HCT116 (cell line): Measurements from ENCODE around the gene ASCL5. TPM values are rescaled to one million over a fixed set of nuclear protein-coding genes. Genes with fewer than 3 reads are reported as not detected.

Experiments
- ATAC-seq: fragments of 200-7000 bp; cut with Tn5 transposase; 2 replicates; pipeline ENCODE4 v1.9.1; 2020; ENCODE audit warnings: mild to moderate bottlenecking, moderate library complexity
- BruUV-seq: library from RNA; stranded (reverse); fragments of 400-500 nt; replicated peaks from 2 replicates; lab custom pipeline; 2021; lab: Mats Ljungman, UMichigan
- CTCF ChIA-PET: fragments of 300-600 bp; sonication (Branson Sonifier 250); formaldehyde crosslinking; loops from one replicate; lab custom pipeline; 2021; ENCODE audit warnings: antibody characterized with exemption; lab: Charles Lee
- POLR2A ChIA-PET: fragments of 300-600, 350-600 bp; sonication (Branson Sonifier 250); formaldehyde crosslinking; loops from one replicate; lab custom pipeline; 2021; ENCODE audit warnings: antibody characterized with exemption; lab: Charles Lee
- RAD21 ChIA-PET, 2 experiments: fragments of 300-600 bp; sonication (Branson Sonifier 250); formaldehyde crosslinking; loops; one replicate each; lab custom pipeline; 2023; ENCODE audit warnings: low total read pairs in 2 of 2; ENCODE audit not compliant: uncharacterized antibody in 2 of 2, unreplicated experiment in 2 of 2, low non-redundant PET in 1 of 2; lab: Charles Lee
- DNase-seq: peaks from one replicate; pipeline ENCODE4 v3.0.0-alpha.2; 2010; ENCODE audit warnings: low read depth, low spot score
- H2AFZ ChIP-seq: fragments of 200-600 bp; shearing (Covaris generic), sonication (generic); 2 replicates; pipeline ENCODE4 v1.6.1; 2017; ENCODE audit warnings: low read depth, mixed run types, mixed read lengths, antibody characterized with exemption, low read length; ENCODE audit not compliant: poor library complexity, severe bottlenecking
- H3K27ac ChIP-seq: 2 replicates; pipeline ENCODE4 v1.5.1; 2012; ENCODE audit warnings: low read depth, low read length
- H3K27me3 ChIP-seq: fragments of 200-600 bp; sonication (generic); 2 replicates; pipeline ENCODE4 v1.6.1; 2016; ENCODE audit warnings: mixed run types, low read length, mixed read lengths; ENCODE audit not compliant: insufficient read depth
- H3K36me3 ChIP-seq, 2 experiments: fragments of 200-500 bp in 1 of 2; fragments of 200-600 bp in 1 of 2; sonication (Bioruptor generic) in 1 of 2; sonication (generic) in 1 of 2; 2 replicates each; pipeline versions ENCODE4 v1.5.1 to v1.6.1; 2014 to 2016; ENCODE audit warnings: low read length in 2 of 2, inconsistent platforms in 1 of 2, mixed read lengths in 1 of 2, mixed run types in 1 of 2; ENCODE audit not compliant: insufficient read depth in 2 of 2, control insufficient read depth in 1 of 2
- H3K4me1 ChIP-seq, 2 experiments: fragments of 200-600 bp in 1 of 2; sonication (generic) in 1 of 2; 2 replicates each; pipeline versions ENCODE4 v1.5.1 to v1.6.1; 2012 to 2017; ENCODE audit warnings: low read length in 2 of 2, inconsistent platforms in 1 of 2, mild to moderate bottlenecking in 1 of 2, mixed read lengths in 1 of 2, mixed run types in 1 of 2, moderate library complexity in 1 of 2; ENCODE audit not compliant: insufficient read depth in 2 of 2, control insufficient read depth in 1 of 2
- H3K4me2 ChIP-seq: fragments of 200-600 bp; sonication (generic); 2 replicates; pipeline ENCODE4 v1.6.1; 2017; ENCODE audit warnings: mixed run types, low read length, mixed read lengths
- H3K4me3 ChIP-seq, 2 experiments: fragments of 200-600 bp in 1 of 2; sonication (generic) in 1 of 2; replicated peaks in 1 of 2; 2 replicates each; pipeline ENCODE4 v1.5.1; 2011 to 2016; ENCODE audit warnings: low read length in 2 of 2, control low read depth in 1 of 2, low read depth in 1 of 2, mild to moderate bottlenecking in 1 of 2, mixed read lengths in 1 of 2, mixed run types in 1 of 2
- H3K79me2 ChIP-seq: fragments of 200-600 bp; sonication (generic); 2 replicates; pipeline ENCODE4 v1.6.1; 2017; ENCODE audit warnings: mild to moderate bottlenecking, mixed run types, low read length, moderate library complexity, mixed read lengths; ENCODE audit not compliant: insufficient read depth
- H3K9ac ChIP-seq: fragments of 200-600 bp; sonication (generic); 2 replicates; pipeline ENCODE4 v1.6.1; 2016; ENCODE audit warnings: low read length, mixed read lengths
- H3K9me2 ChIP-seq: fragments of 200-600 bp; sonication (generic), shearing (Covaris generic); 2 replicates; pipeline ENCODE4 v1.6.1; 2017; ENCODE audit warnings: mixed run types, mild to moderate bottlenecking, moderate library complexity; ENCODE audit not compliant: insufficient read depth
- H3K9me3 ChIP-seq, 2 experiments: fragments of 200-500 bp in 1 of 2; fragments of 200-600 bp in 1 of 2; sonication (Bioruptor generic) in 1 of 2; sonication (generic) in 1 of 2; 2 replicates each; pipeline ENCODE4 v1.6.1; 2014 to 2017; ENCODE audit warnings: low read length in 2 of 2, mixed read lengths in 2 of 2, inconsistent platforms in 1 of 2, low read depth in 1 of 2, mild to moderate bottlenecking in 1 of 2, mixed run types in 1 of 2, moderate library complexity in 1 of 2; ENCODE audit not compliant: control insufficient read depth in 1 of 2, insufficient read depth in 1 of 2
- H4K20me1 ChIP-seq: fragments of 200-600 bp; sonication (generic), shearing (Covaris generic); 2 replicates; pipeline ENCODE4 v1.6.1; 2017; ENCODE audit warnings: mixed run types, mild to moderate bottlenecking, moderate library complexity; ENCODE audit not compliant: insufficient read depth
- ATF3 ChIP-seq: IDR thresholded peaks from 2 replicates; pipeline ENCODE4 v1.6.1; 2012
- CBX3 ChIP-seq: IDR thresholded peaks from 2 replicates; pipeline ENCODE4 v1.6.1; 2012; ENCODE audit warnings: low read depth
- CEBPB ChIP-seq: IDR thresholded peaks from 2 replicates; pipeline ENCODE4 v1.6.1; 2012; ENCODE audit warnings: low read depth
- CTCF ChIP-seq, 3 experiments: fragments of 200-600 bp in 1 of 3; sonication (generic) in 1 of 3; IDR thresholded peaks in 2 of 3; conservative IDR thresholded peaks in 1 of 3; 2 replicates each; pipeline ENCODE4 v1.5.1; 2012 to 2017; ENCODE audit warnings: low read depth in 2 of 3, low read length in 2 of 3, antibody characterized with exemption in 1 of 3, borderline replicate concordance in 1 of 3, control low read depth in 1 of 3, mild to moderate bottlenecking in 1 of 3, mixed read lengths in 1 of 3, mixed run types in 1 of 3, moderate library complexity in 1 of 3; ENCODE audit not compliant: insufficient read depth in 1 of 3
- EGR1 ChIP-seq: IDR thresholded peaks from 2 replicates; pipeline ENCODE4 v1.6.1; 2012; ENCODE audit warnings: low read depth
- ELF1 ChIP-seq: IDR thresholded peaks from 2 replicates; pipeline ENCODE4 v1.6.1; 2012; ENCODE audit warnings: low read depth, borderline replicate concordance
- EZH2 ChIP-seq: fragments of 200-600 bp; sonication (generic); IDR thresholded peaks from 2 replicates; pipeline ENCODE4 v1.6.1; 2017; ENCODE audit warnings: antibody characterized with exemption, mixed run types
- EZH2phosphoT487 ChIP-seq: fragments of 200-600 bp; IDR thresholded peaks from 2 replicates; pipeline ENCODE4 v1.6.1; 2018; ENCODE audit warnings: antibody characterized with exemption, borderline replicate concordance
- FOSL1 ChIP-seq: IDR thresholded peaks from 2 replicates; pipeline ENCODE4 v1.6.1; 2012; ENCODE audit warnings: low read depth
- JUND ChIP-seq: IDR thresholded peaks from 2 replicates; pipeline ENCODE4 v1.6.1; 2012
- MAX ChIP-seq: IDR thresholded peaks from 2 replicates; pipeline ENCODE4 v1.6.1; 2012
- POLR2AphosphoS5 ChIP-seq: IDR thresholded peaks from 2 replicates; pipeline ENCODE4 v1.6.1; 2011; ENCODE audit warnings: mild to moderate bottlenecking, low read depth, low read length, moderate library complexity
- RAD21 ChIP-seq: IDR thresholded peaks from 2 replicates; pipeline ENCODE4 v1.6.1; 2012; ENCODE audit warnings: low read depth, mild to moderate bottlenecking
- SIN3A ChIP-seq: IDR thresholded peaks from 2 replicates; pipeline ENCODE4 v1.6.1; 2012; ENCODE audit warnings: low read depth
- SP1 ChIP-seq: IDR thresholded peaks from 2 replicates; pipeline ENCODE4 v1.6.1; 2012; ENCODE audit warnings: low read depth
- SRF ChIP-seq: IDR thresholded peaks from 2 replicates; pipeline ENCODE4 v1.6.1; 2012; ENCODE audit warnings: low read depth
- TCF7L2 ChIP-seq: IDR thresholded peaks from 2 replicates; pipeline ENCODE4 v1.7.0; 2011; ENCODE audit warnings: borderline replicate concordance, inconsistent platforms; ENCODE audit not compliant: insufficient read depth, insufficient read length; ENCODE audit errors: extremely low read depth
- YY1 ChIP-seq: IDR thresholded peaks from 2 replicates; pipeline ENCODE4 v1.6.1; 2011; ENCODE audit warnings: low read length, low read depth, moderate library complexity, mild to moderate bottlenecking; ENCODE audit not compliant: insufficient replicate concordance; ENCODE audit errors: extremely low read depth
- ZBTB33 ChIP-seq: IDR thresholded peaks from 2 replicates; pipeline ENCODE4 v1.6.1; 2011; ENCODE audit warnings: mild to moderate bottlenecking, low read length, moderate library complexity; ENCODE audit not compliant: insufficient replicate concordance; ENCODE audit errors: extremely low read depth
- ZNF274 ChIP-seq: fragments of 200-500 bp; sonication (Bioruptor generic); IDR thresholded peaks from 2 replicates; pipeline ENCODE4 v1.6.1; 2014; ENCODE audit warnings: mild to moderate bottlenecking, low read depth, low read length, inconsistent platforms
- intact Hi-C: fragments of 100-400 bp; cut with micrococcal nuclease; formaldehyde crosslinking; loops from 2 replicates; pipeline ENCODE4 v1.10.0; 2022
- total RNA-seq: library from RNA; stranded (reverse); gene quantifications from one replicate; pipeline ENCODE4 v1.2.1, GENCODE V29; 2021; ENCODE audit not compliant: unreplicated experiment

Gene ASCL5
- total RNA-seq, 1 experiment from 2014 or later: 0.15 TPM

- TF ChIP-seq ATF3 (no peak), ELF1 (no peak), SP1 (no peak), SIN3A (no peak), CEBPB (no peak), JUND (no peak), EZH2phosphoT487 (no peak), POLR2AphosphoS5 (no peak), CTCF (IDR thresholded peaks at IDR 0.05 in 2 of 3, conservative IDR thresholded peaks at IDR 0.05 in 1 of 3; ENCODE audit: borderline replicate concordance in 1 of 3, insufficient read depth in 1 of 3, low read depth in 2 of 3, low read length in 2 of 3) (no peak), MAX (no peak), ZNF274 (no peak), TCF7L2 (no peak), EGR1 (no peak), ZBTB33 (no peak), SRF (no peak), RAD21 (no peak), YY1 (no peak), CBX3 (no peak), EZH2 (no peak), FOSL1 (no peak)
- TF ChIP-seq, all 23 proteins: peak for 0
Observed at GRCh38 chr1:201157949-201158348, 31.0 kb upstream of the ASCL5 start.

More at GRCh38 chr1:201157949-201158348, 31.0 kb upstream of the ASCL5 start:
- Histone ChIP-seq H3K4me3 (no peak overlapping the region), H2AFZ (no peak overlapping the region), H3K36me3 (no peaks in the 10 kb centered on the region), H3K27ac (no peak overlapping the region), H3K9ac (no peak overlapping the region), H3K9me2 (no peaks in the 10 kb centered on the region), H4K20me1 (no peaks in the 10 kb centered on the region), H3K4me2 (no peak overlapping the region), H3K4me1 (peaks cover 3 to 14% of the 10 kb centered on the region in 2 experiments; a peak in 3 of 4 replicates), H3K79me2 (peaks cover 7% of the 10 kb centered on the region; the same call in 1 of the 2 replicates), H3K27me3 (no peaks in the 10 kb centered on the region), H3K9me3 (no peaks in the 10 kb centered on the region)
- no peak for ATAC-seq
- DNase-seq: no peak
- intact Hi-C loops: no loop called here
- ChIA-PET POLR2A (no interaction called here), CTCF (no interaction called here), RAD21 (no interaction called here)
- BruUV-seq: no TSS peak
